Right lobe of liver (tissue), 4 donors: ENCODE results near the gene FLNB.

Experiments
- CTCF ChIP-seq, 4 donors: fragments of 200-600 bp in 3 of 4; fragments of 450-650 bp in 1 of 4; IDR thresholded peaks; one replicate each; pipeline versions ENCODE4 v1.5.1 to v1.8.0; 2016 to 2022; ENCODE audit warnings: antibody characterized with exemption in 4 of 4, mild to moderate bottlenecking in 2 of 4
- POLR2A ChIP-seq: fragments of 450-650 bp; IDR thresholded peaks from one replicate; pipeline ENCODE4 v1.6.1; 2017; ENCODE audit warnings: antibody characterized with exemption, mild to moderate bottlenecking
- donor health status: DM: no; HTN: no; CAD: no.
- donor health status: DM: no; HTN: no; CAD: no.
- donor health status: DM: no; HTN: yes; CAD: no.

GRCh38 chr3:58205981-58206380, 197.8 kb downstream of the FLNB start:
- TF ChIP-seq CTCF (IDR thresholded peaks at IDR 0.05) (no peak), POLR2A (no peak)
